Activated CD8-positive, alpha-beta memory T cell treated with anti-CD3 and anti-CD28 coated beads, Interleukin-2, amount 10 ng/mL, durations not matched to agents 7 days and 5 days (primary cell): ENCODE results near the gene ZNF367. TPM values are rescaled to one million over a fixed set of nuclear protein-coding genes. Genes with fewer than 3 reads are reported as not detected.
A peak's percentile ranks its signal among the peaks of the same experiment; 100 is the strongest.

Experiments
- ATAC-seq: fragments of 150-1000 bp; cut with Tn5 transposase; one replicate; pipeline ENCODE4 v1.10.0; 2021; ENCODE audit warnings: moderate library complexity
- CTCF ChIA-PET: fragments of 350-600 bp; sonication (Branson Sonifier 250); formaldehyde crosslinking; loops from one replicate; lab custom pipeline; 2021; ENCODE audit warnings: antibody characterized with exemption; lab: Charles Lee
- DNase-seq: peaks from one replicate; pipeline ENCODE4 v3.0.0-alpha.2; 2020
- H3K27ac Mint-ChIP-seq: one replicate; pipeline ENCODE4 v1.8.0; 2021; ENCODE audit warnings: mild to moderate bottlenecking, mixed read lengths
- H3K27me3 Mint-ChIP-seq: one replicate; pipeline ENCODE4 v1.8.0; 2021; ENCODE audit warnings: mixed read lengths
- H3K36me3 Mint-ChIP-seq: one replicate; pipeline ENCODE4 v1.8.0; 2021; ENCODE audit warnings: mild to moderate bottlenecking, mixed read lengths
- H3K4me1 Mint-ChIP-seq: one replicate; pipeline ENCODE4 v1.8.0; 2021; ENCODE audit warnings: mixed read lengths
- H3K4me3 Mint-ChIP-seq: one replicate; pipeline ENCODE4 v1.8.0; 2021; ENCODE audit warnings: mild to moderate bottlenecking, moderate library complexity, mixed read lengths
- H3K9me3 Mint-ChIP-seq: one replicate; pipeline ENCODE4 v1.8.0; 2022; ENCODE audit warnings: low read depth, mixed read lengths
- total RNA-seq, 2 experiments: library from RNA; stranded (reverse); gene quantifications; one replicate each; pipeline ENCODE4 v1.2.3, GENCODE V29; 2021

The ZNF367 gene
- total RNA-seq, 2 experiments from 2014 or later: 31.2 to 36.3 TPM

GRCh38 chr9:96429732-96430131 lies 11.6 kb upstream of the ZNF367 start:
- DNase-seq: no peak
- CTCF ChIA-PET: no interaction called here
- no peaks in the 10 kb centered on the region for H3K9me3 Mint-ChIP-seq
- no peak for ATAC-seq
- H3K27me3 Mint-ChIP-seq: no peaks in the 10 kb centered on the region
- no peak overlapping the region for H3K4me3 Mint-ChIP-seq
- peaks cover 9% of the 10 kb centered on the region for H3K4me1 Mint-ChIP-seq
- H3K27ac Mint-ChIP-seq: no peak overlapping the region
- H3K36me3 Mint-ChIP-seq: no peaks in the 10 kb centered on the region

GRCh38 chr9:96425500-96426169 lies 7.5 kb upstream of the ZNF367 start:
- no peaks in the 10 kb centered on the region for H3K36me3 Mint-ChIP-seq
- H3K27ac Mint-ChIP-seq: peak overlapping the region; percentile 33
- CTCF ChIA-PET: interaction anchor here (0.9 kb wide), 1 partner anchor 17 kb away, joined by 3 read pairs; no protein-coding TSS in a partner anchor
- H3K4me1 Mint-ChIP-seq: peaks cover 17% of the 10 kb centered on the region
- no peaks in the 10 kb centered on the region for H3K9me3 Mint-ChIP-seq
- ATAC-seq (no peak), DNase-seq (no peak)
- no peak overlapping the region for H3K4me3 Mint-ChIP-seq
- H3K27me3 Mint-ChIP-seq: no peaks in the 10 kb centered on the region

- DNase-seq: no peak
- Mint-ChIP-seq H3K27me3 (no peaks in the 10 kb centered on the region), H3K9me3 (no peaks in the 10 kb centered on the region), H3K36me3 (no peaks in the 10 kb centered on the region), H3K27ac (no peak overlapping the region), H3K4me3 (no peak overlapping the region), H3K4me1 (peaks cover 26% of the 10 kb centered on the region)
- ATAC-seq: no peak
- CTCF ChIA-PET: interaction anchor here (0.5 to 2.1 kb wide), 5 partner anchors 11 to 974 kb away, joined by 3 to 6 read pairs (median 4); no protein-coding TSS in a partner anchor
Measured at GRCh38 chr9:96423985-96424336, 5.8 kb upstream of the ZNF367 start.

- Mint-ChIP-seq H3K27me3 (no peaks in the 10 kb centered on the region), H3K36me3 (no peaks in the 10 kb centered on the region), H3K9me3 (no peaks in the 10 kb centered on the region), H3K4me1 (peaks cover 26% of the 10 kb centered on the region), H3K4me3 (no peak overlapping the region), H3K27ac (no peak overlapping the region)
- DNase-seq: no peak
- no peak for ATAC-seq
- CTCF ChIA-PET: interaction anchor here (0.5 to 2.1 kb wide), 4 partner anchors 12 to 96 kb away, joined by 3 to 6 read pairs (median 4); no protein-coding TSS in a partner anchor
Measured at GRCh38 chr9:96423322-96423984, 5.3 kb upstream of the ZNF367 start.

GRCh38 chr9:96420468-96421219 lies 2.5 kb upstream of the ZNF367 start:
- Mint-ChIP-seq H3K4me3 (peak overlapping the region; percentile 88), H3K27ac (peak overlapping the region; percentile 97), H3K36me3 (peaks cover 12% of the 10 kb centered on the region), H3K27me3 (no peaks in the 10 kb centered on the region), H3K4me1 (peaks cover 32% of the 10 kb centered on the region), H3K9me3 (no peaks in the 10 kb centered on the region)
- ATAC-seq (no peak), DNase-seq (peak; percentile 57)
- CTCF ChIA-PET: interaction anchor here (1.3 kb wide), 1 partner anchor 146 kb away, joined by 3 read pairs; no protein-coding TSS in a partner anchor

GRCh38 chr9:96419691-96419969 lies 1.5 kb upstream of the ZNF367 start:
- Mint-ChIP-seq H3K4me1 (peaks cover 29% of the 10 kb centered on the region), H3K27ac (peak overlapping the region; percentile 97), H3K36me3 (peaks cover 12% of the 10 kb centered on the region), H3K4me3 (peak overlapping the region; percentile 88), H3K27me3 (no peaks in the 10 kb centered on the region), H3K9me3 (no peaks in the 10 kb centered on the region)
- no peak for ATAC-seq
- CTCF ChIA-PET: interaction anchor here (0.6 kb wide), 2 partner anchors 23 to 82 kb away, joined by 3 read pairs; no protein-coding TSS in a partner anchor
- no peak for DNase-seq

GRCh38 chr9:96418920-96419690 lies 935 bp upstream of the ZNF367 start:
- Mint-ChIP-seq H3K4me3 (peak overlapping the region; percentile 88), H3K27ac (peak overlapping the region; percentile 97), H3K4me1 (peaks cover 32% of the 10 kb centered on the region), H3K27me3 (no peaks in the 10 kb centered on the region), H3K36me3 (peaks cover 12% of the 10 kb centered on the region), H3K9me3 (no peaks in the 10 kb centered on the region)
- CTCF ChIA-PET: interaction anchor here (0.6 kb wide), 2 partner anchors 23 to 81 kb away, joined by 3 read pairs; no protein-coding TSS in a partner anchor
- ATAC-seq (peak; percentile 48), DNase-seq (peak; percentile 85)

GRCh38 chr9:96417661-96418082 lies 498 bp downstream of the ZNF367 start:
- Mint-ChIP-seq H3K36me3 (peaks cover 17% of the 10 kb centered on the region), H3K27ac (peak overlapping the region; percentile 92), H3K27me3 (no peaks in the 10 kb centered on the region), H3K4me1 (peaks cover 47% of the 10 kb centered on the region), H3K9me3 (no peaks in the 10 kb centered on the region), H3K4me3 (peak overlapping the region; percentile 82)
- CTCF ChIA-PET: no interaction called here
- ATAC-seq (no peak), DNase-seq (peak; percentile 64)

GRCh38 chr9:96417051-96417586 lies 1.1 kb downstream of the ZNF367 start:
- Mint-ChIP-seq H3K4me3 (peak overlapping the region; percentile 94), H3K36me3 (peaks cover 18% of the 10 kb centered on the region), H3K27me3 (no peaks in the 10 kb centered on the region), H3K27ac (peak overlapping the region; percentile 89), H3K9me3 (no peaks in the 10 kb centered on the region), H3K4me1 (peaks cover 51% of the 10 kb centered on the region)
- CTCF ChIA-PET: interaction anchor here (0.8 kb wide), 1 partner anchor 250 kb away, joined by 3 read pairs; no protein-coding TSS in a partner anchor
- peak; percentile 94 for DNase-seq
- ATAC-seq: peak; percentile 3

GRCh38 chr9:96413302-96414221 lies 4.6 kb downstream of the ZNF367 start:
- H3K9me3 Mint-ChIP-seq: no peaks in the 10 kb centered on the region
- H3K36me3 Mint-ChIP-seq: peaks cover 37% of the 10 kb centered on the region
- H3K4me1 Mint-ChIP-seq: peaks cover 54% of the 10 kb centered on the region
- H3K27ac Mint-ChIP-seq: peak overlapping the region; percentile 76
- peak overlapping the region; percentile 52 for H3K4me3 Mint-ChIP-seq
- no peaks in the 10 kb centered on the region for H3K27me3 Mint-ChIP-seq
- ATAC-seq (no peak), DNase-seq (no peak)
- CTCF ChIA-PET: interaction anchor here (1.1 to 1.4 kb wide), 2 partner anchors 28 to 96 kb away, joined by 3 to 4 read pairs; no protein-coding TSS in a partner anchor

- ATAC-seq (no peak), DNase-seq (no peak)
- peak overlapping the region; percentile 52 for H3K27ac Mint-ChIP-seq
- peaks cover 45% of the 10 kb centered on the region for H3K36me3 Mint-ChIP-seq
- CTCF ChIA-PET: interaction anchor here (1.1 kb wide), 1 partner anchor 30 kb away, joined by 4 read pairs; no protein-coding TSS in a partner anchor
- H3K4me1 Mint-ChIP-seq: peaks cover 61% of the 10 kb centered on the region
- no peaks in the 10 kb centered on the region for H3K27me3 Mint-ChIP-seq
- no peak overlapping the region for H3K4me3 Mint-ChIP-seq
- no peaks in the 10 kb centered on the region for H3K9me3 Mint-ChIP-seq
Measured at GRCh38 chr9:96412174-96412913, 5.8 kb downstream of the ZNF367 start.
